Breast epithelium (tissue), 4 donors: ENCODE results near the gene FUT4. TPM values are rescaled to one million over a fixed set of nuclear protein-coding genes. Genes with fewer than 3 reads are reported as not detected.

Source experiments
- DNase-seq, 2 donors: peaks; one replicate each; pipeline ENCODE4 v3.0.0-alpha.2; 2019; ENCODE audit warnings: low spot score in 2 of 2
- H3K27ac ChIP-seq, 2 donors: fragments of 200-600 bp; sonication (generic) in 1 of 2; one replicate each; pipeline ENCODE4 v1.5.1; 2016 to 2019; ENCODE audit warnings: mild to moderate bottlenecking in 1 of 2
- H3K27me3 ChIP-seq, 2 donors: fragments of 200-600 bp; sonication (generic) in 1 of 2; one replicate each; pipeline versions ENCODE4 v1.5.1 to v1.6.0; 2017 to 2019; ENCODE audit warnings: control low read depth in 1 of 2, mild to moderate bottlenecking in 1 of 2
- H3K36me3 ChIP-seq: fragments of 200-600 bp; one replicate; pipeline ENCODE4 v1.5.1; 2019
- H3K4me1 ChIP-seq, 2 donors: fragments of 200-600 bp; sonication (generic); one replicate each; pipeline ENCODE4 v1.5.1; 2016 to 2019; ENCODE audit warnings: control low read depth in 1 of 2
- H3K4me3 ChIP-seq, 3 donors: fragments of 200-600 bp; sonication (generic); 1 replicate in 2 of 3; 2 replicates in 1 of 3; pipeline ENCODE4 v1.5.1; 2016 to 2019; ENCODE audit warnings: mild to moderate bottlenecking in 3 of 3, moderate library complexity in 2 of 3
- H3K9me3 ChIP-seq, 2 donors: fragments of 200-600 bp; sonication (generic) in 1 of 2; one replicate each; pipeline ENCODE4 v1.5.1; 2016 to 2019; ENCODE audit warnings: control low read depth in 1 of 2
- POLR2A ChIP-seq: fragments of 450-650 bp; IDR thresholded peaks from one replicate; pipeline ENCODE4 v1.6.1; 2016; ENCODE audit warnings: antibody characterized with exemption, mild to moderate bottlenecking, moderate library complexity
- POLR2AphosphoS5 ChIP-seq, 3 donors: sonication (generic); formaldehyde crosslinking; IDR thresholded peaks; one replicate each; pipeline ENCODE4 v1.6.1; 2017; ENCODE audit warnings: antibody characterized with exemption in 3 of 3
- intact Hi-C: fragments of 100-400 bp; cut with DNase I; formaldehyde crosslinking; loops from one replicate; pipeline ENCODE4 v1.15.1; 2023; ENCODE audit warnings: low total_unique reads
- total RNA-seq, 3 donors: library from RNA; depleted of rRNA; stranded (reverse); fragments of >200 nt; gene quantifications; one replicate each; pipeline ENCODE4 v1.1.0, GENCODE V29; 2016
- TF ChIP-seq, protein P1 (sequence below), 3 donors: fragments of 450-650 bp; IDR thresholded peaks; one replicate each; pipeline ENCODE4 v1.5.1; 2016 to 2017; ENCODE audit warnings: antibody characterized with exemption in 3 of 3, mild to moderate bottlenecking in 3 of 3, moderate library complexity in 3 of 3

Gene FUT4
- total RNA-seq, 3 donors from 2014 or later, result 3.9 to 9.4 (median 5.3) TPM

DNA sequence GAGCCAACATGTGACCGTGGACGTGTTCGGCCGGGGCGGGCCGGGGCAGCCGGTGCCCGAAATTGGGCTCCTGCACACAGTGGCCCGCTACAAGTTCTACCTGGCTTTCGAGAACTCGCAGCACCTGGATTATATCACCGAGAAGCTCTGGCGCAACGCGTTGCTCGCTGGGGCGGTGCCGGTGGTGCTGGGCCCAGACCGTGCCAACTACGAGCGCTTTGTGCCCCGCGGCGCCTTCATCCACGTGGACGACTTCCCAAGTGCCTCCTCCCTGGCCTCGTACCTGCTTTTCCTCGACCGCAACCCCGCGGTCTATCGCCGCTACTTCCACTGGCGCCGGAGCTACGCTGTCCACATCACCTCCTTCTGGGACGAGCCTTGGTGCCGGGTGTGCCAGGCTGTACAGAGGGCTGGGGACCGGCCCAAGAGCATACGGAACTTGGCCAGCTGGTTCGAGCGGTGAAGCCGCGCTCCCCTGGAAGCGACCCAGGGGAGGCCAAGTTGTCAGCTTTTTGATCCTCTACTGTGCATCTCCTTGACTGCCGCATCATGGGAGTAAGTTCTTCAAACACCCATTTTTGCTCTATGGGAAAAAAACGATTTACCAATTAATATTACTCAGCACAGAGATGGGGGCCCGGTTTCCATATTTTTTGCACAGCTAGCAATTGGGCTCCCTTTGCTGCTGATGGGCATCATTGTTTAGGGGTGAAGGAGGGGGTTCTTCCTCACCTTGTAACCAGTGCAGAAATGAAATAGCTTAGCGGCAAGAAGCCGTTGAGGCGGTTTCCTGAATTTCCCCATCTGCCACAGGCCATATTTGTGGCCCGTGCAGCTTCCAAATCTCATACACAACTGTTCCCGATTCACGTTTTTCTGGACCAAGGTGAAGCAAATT, 1.8 kb downstream of the FUT4 start:
- DNase-seq, result no peak
- intact Hi-C loops, result no loop called here
- no peaks in the 10 kb centered on the region for H3K27me3 ChIP-seq
- H3K36me3 ChIP-seq, result no peaks in the 10 kb centered on the region
- TF ChIP-seq, protein P1, sequence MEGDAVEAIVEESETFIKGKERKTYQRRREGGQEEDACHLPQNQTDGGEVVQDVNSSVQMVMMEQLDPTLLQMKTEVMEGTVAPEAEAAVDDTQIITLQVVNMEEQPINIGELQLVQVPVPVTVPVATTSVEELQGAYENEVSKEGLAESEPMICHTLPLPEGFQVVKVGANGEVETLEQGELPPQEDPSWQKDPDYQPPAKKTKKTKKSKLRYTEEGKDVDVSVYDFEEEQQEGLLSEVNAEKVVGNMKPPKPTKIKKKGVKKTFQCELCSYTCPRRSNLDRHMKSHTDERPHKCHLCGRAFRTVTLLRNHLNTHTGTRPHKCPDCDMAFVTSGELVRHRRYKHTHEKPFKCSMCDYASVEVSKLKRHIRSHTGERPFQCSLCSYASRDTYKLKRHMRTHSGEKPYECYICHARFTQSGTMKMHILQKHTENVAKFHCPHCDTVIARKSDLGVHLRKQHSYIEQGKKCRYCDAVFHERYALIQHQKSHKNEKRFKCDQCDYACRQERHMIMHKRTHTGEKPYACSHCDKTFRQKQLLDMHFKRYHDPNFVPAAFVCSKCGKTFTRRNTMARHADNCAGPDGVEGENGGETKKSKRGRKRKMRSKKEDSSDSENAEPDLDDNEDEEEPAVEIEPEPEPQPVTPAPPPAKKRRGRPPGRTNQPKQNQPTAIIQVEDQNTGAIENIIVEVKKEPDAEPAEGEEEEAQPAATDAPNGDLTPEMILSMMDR (IDR thresholded peaks at IDR 0.05), result no peak
- TF ChIP-seq POLR2AphosphoS5 (IDR thresholded peaks at IDR 0.05) (no peak), POLR2A (no peak)
- H3K4me1 ChIP-seq, result no peaks in the 10 kb centered on the region
- H3K9me3 ChIP-seq, result no peaks in the 10 kb centered on the region
- peak overlapping the region; percentile 95 for H3K27ac ChIP-seq
- H3K4me3 ChIP-seq, result peak overlapping the region; percentile 76 to 82 (median 77)

GRCh38 chr11:94546162-94546470, 2.4 kb downstream of the FUT4 start:
- no peaks in the 10 kb centered on the region for H3K4me1 ChIP-seq
- no peaks in the 10 kb centered on the region for H3K27me3 ChIP-seq
- TF ChIP-seq, protein P1 (IDR thresholded peaks at IDR 0.05), result no peak
- TF ChIP-seq POLR2AphosphoS5 (IDR thresholded peaks at IDR 0.05) (no peak), POLR2A (no peak)
- DNase-seq, result no peak
- intact Hi-C loops, result no loop called here
- peak overlapping the region; percentile 76 to 82 (median 77) for H3K4me3 ChIP-seq
- no peaks in the 10 kb centered on the region for H3K36me3 ChIP-seq
- no peaks in the 10 kb centered on the region for H3K9me3 ChIP-seq
- no peak overlapping the region for H3K27ac ChIP-seq

DNA sequence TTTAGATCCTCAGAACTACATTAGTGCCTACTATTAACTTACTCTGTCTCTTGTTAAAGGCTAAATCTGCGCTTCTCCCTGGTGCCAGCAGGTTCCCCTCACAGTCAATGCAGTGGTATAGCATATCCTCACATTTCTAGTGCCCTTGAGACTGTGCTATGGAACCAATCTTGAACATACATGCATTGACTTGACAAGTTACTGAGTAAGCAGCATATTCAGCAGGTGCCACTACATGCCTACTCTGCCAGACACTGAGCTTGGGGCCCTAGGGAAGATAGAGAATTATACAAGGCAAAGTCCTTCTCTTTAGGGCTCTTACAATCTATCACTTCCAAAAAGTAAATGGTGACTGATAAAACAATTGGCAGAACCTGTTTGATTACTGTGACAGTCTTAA, 3.2 kb downstream of the FUT4 start:
- TF ChIP-seq, protein P1 (IDR thresholded peaks at IDR 0.05), result no peak
- TF ChIP-seq POLR2A (no peak), POLR2AphosphoS5 (IDR thresholded peaks at IDR 0.05) (no peak)
- Histone ChIP-seq H3K36me3 (no peaks in the 10 kb centered on the region), H3K27ac (no peak overlapping the region), H3K9me3 (no peaks in the 10 kb centered on the region), H3K4me1 (no peaks in the 10 kb centered on the region), H3K4me3 (peak overlapping the region in 2 of 3 donors; percentile 18 to 77), H3K27me3 (no peaks in the 10 kb centered on the region)
- intact Hi-C loops, result loop anchor here (1.0 kb wide), 1 partner anchor 8 kb away; no protein-coding TSS in a partner anchor
- DNase-seq, result no peak

GRCh38 chr11:94549146-94549545, 5.4 kb downstream of the FUT4 start:
- no peaks in the 10 kb centered on the region for H3K4me1 ChIP-seq
- intact Hi-C loops, result no loop called here

DNA sequence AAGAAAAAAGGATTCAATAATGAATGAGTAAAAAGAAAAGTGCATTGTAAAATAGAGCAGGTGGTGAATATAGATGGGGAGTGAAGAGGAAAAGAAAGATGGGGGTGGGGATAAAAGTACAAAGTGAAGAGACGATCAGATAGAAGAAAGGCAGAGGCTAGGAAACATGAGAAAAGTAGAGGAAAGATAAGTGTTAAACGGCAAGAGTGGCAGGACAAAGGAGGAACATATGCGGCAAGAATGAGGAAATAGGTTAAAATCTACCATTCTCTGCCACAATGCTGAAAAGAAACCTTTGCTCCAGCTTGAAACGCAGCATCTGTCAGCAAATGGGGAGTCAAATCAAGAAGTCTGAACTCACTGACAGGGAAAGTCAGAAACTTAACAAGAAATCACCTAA, 6.8 kb downstream of the FUT4 start:
- Histone ChIP-seq H3K4me1 (no peaks in the 10 kb centered on the region), H3K4me3 (no peak overlapping the region), H3K36me3 (no peaks in the 10 kb centered on the region), H3K9me3 (no peaks in the 10 kb centered on the region), H3K27me3 (no peaks in the 10 kb centered on the region), H3K27ac (no peak overlapping the region)
- TF ChIP-seq POLR2AphosphoS5 (IDR thresholded peaks at IDR 0.05) (no peak), POLR2A (no peak)
- TF ChIP-seq, protein P1 (IDR thresholded peaks at IDR 0.05), result no peak
- intact Hi-C loops, result loop anchor here (10.0 kb wide), 1 partner anchor 1784 kb away; no protein-coding TSS in a partner anchor
- DNase-seq, result no peak

More at GRCh38 chr11:94549146-94549545, 5.4 kb downstream of the FUT4 start:
- no peak overlapping the region for H3K27ac ChIP-seq
- H3K36me3 ChIP-seq, result no peaks in the 10 kb centered on the region
- H3K27me3 ChIP-seq, result no peaks in the 10 kb centered on the region
- no peak overlapping the region for H3K4me3 ChIP-seq
- no peak for TF ChIP-seq POLR2AphosphoS5 (IDR thresholded peaks at IDR 0.05)
- TF ChIP-seq POLR2A, result no peak
- TF ChIP-seq, protein P1 (IDR thresholded peaks at IDR 0.05), result no peak
- no peaks in the 10 kb centered on the region for H3K9me3 ChIP-seq
- DNase-seq, result no peak
